ENCODE results near the gene CNPY4. TPM values are rescaled to one million over a fixed set of nuclear protein-coding genes. Genes with fewer than 3 reads are reported as not detected.
A peak's percentile ranks its signal among the peaks of the same experiment; 100 is the strongest.

CNPY4 gene, protein sequence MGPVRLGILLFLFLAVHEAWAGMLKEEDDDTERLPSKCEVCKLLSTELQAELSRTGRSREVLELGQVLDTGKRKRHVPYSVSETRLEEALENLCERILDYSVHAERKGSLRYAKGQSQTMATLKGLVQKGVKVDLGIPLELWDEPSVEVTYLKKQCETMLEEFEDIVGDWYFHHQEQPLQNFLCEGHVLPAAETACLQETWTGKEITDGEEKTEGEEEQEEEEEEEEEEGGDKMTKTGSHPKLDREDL
- total RNA-seq: 10 to 100 TPM; 14.0 to 46.5 (median 23.3) TPM
- polyA plus RNA-seq: 10 to 100 TPM; 16.5 to 28.1 (median 27.3) TPM
- long read RNA-seq, donor 1, transcript CNPY4-201 (6 exons, 1,502 nt): major isoform, 10 of 25 reads
- long read RNA-seq, donor 1, partial matches to known transcripts: 13 of 25 reads
- long read RNA-seq, donor 1, other reads (novel, unspliced or antisense): 0 of 25 reads
- long read RNA-seq, donor 2, transcript CNPY4-201 (6 exons, 1,502 nt): major isoform, 10 of 21 reads
- long read RNA-seq, donor 2, partial matches to known transcripts: 11 of 21 reads
- long read RNA-seq, donor 2, other reads (novel, unspliced or antisense): 0 of 21 reads
- long read RNA-seq, donor 3, transcript CNPY4-201 (6 exons, 1,502 nt): major isoform, 9 of 22 reads
- long read RNA-seq, donor 3, partial matches to known transcripts: 13 of 22 reads
- long read RNA-seq, donor 3, other reads (novel, unspliced or antisense): 0 of 22 reads
- long read RNA-seq, donor 4, transcript CNPY4-201 (6 exons, 1,502 nt): major isoform, 7 of 9 reads
- long read RNA-seq, donor 4, partial matches to known transcripts: 0 of 9 reads
- long read RNA-seq, donor 4, other reads (novel, unspliced or antisense): 2 of 9 reads
- long read RNA-seq, donor 5, transcript CNPY4-201 (6 exons, 1,502 nt): major isoform, 28 of 35 reads
- long read RNA-seq, donor 5, partial matches to known transcripts: 4 of 35 reads
- long read RNA-seq, donor 5, other reads (novel, unspliced or antisense): 3 of 35 reads
- long read RNA-seq, donor 6, partial matches to known transcripts: 0 of 5 reads
- long read RNA-seq, donor 6, other reads (novel, unspliced or antisense): 1 of 5 reads
- long read RNA-seq, donor 7, transcript CNPY4-201 (6 exons, 1,502 nt): major isoform, 5 of 10 reads
- long read RNA-seq, donor 7, partial matches to known transcripts: 0 of 10 reads
- long read RNA-seq, donor 7, other reads (novel, unspliced or antisense): 0 of 10 reads
- long read RNA-seq, donor 8, transcript CNPY4-201 (6 exons, 1,502 nt): major isoform, 11 of 14 reads
- long read RNA-seq, donor 8, partial matches to known transcripts: 0 of 14 reads
- long read RNA-seq, donor 8, other reads (novel, unspliced or antisense): 0 of 14 reads
- long read RNA-seq, donor 9, transcript CNPY4-201 (6 exons, 1,502 nt): major isoform, 12 of 22 reads
- long read RNA-seq, donor 9, partial matches to known transcripts: 10 of 22 reads
- long read RNA-seq, donor 9, other reads (novel, unspliced or antisense): 0 of 22 reads
- long read RNA-seq, donor 10, partial matches to known transcripts: 0 of 7 reads
- long read RNA-seq, donor 10, other reads (novel, unspliced or antisense): 0 of 7 reads

GRCh38 chr7:100119072-100119969 lies at the start of gene CNPY4, which contains the start of gene TAF6:
CNPY4 (plus strand) TSS chr7:100119634; CDS start chr7:100119745, 111 bp downstream.
TAF6 (minus strand) TSS chr7:100119358; CDS start chr7:100114209, 5,149 bp downstream.
- no peaks in the 10 kb centered on the region for H3K9me3 ChIP-seq (replicated peaks in 1 of 3)
- 0 to 1% (median 0%) methylated on average over 15 to 49 of the region's 49 CpGs for WGBS, 4 donors
- H3K27ac ChIP-seq: peak within 1 kb of the TSS; percentile 60 to 94 (median 73)
- TF ChIP-seq POLR2A (IDR thresholded peaks at IDR 0.05): peak; percentile 52 to 77
- TF ChIP-seq CTCF (IDR thresholded peaks at IDR 0.05): peak in 2 of 6 experiments; percentile 10 to 13
- H3K4me1 ChIP-seq (replicated peaks in 1 of 2): peaks cover 12 to 16% of the 10 kb centered on the region in 2 donors
- intact Hi-C loops (cut with DNase I): no loop called here
- H3K4me3 ChIP-seq: peak within 1 kb of the TSS; percentile 50 to 89 (median 66)
- H3K36me3 ChIP-seq (replicated peaks in 1 of 2): no peaks in the 10 kb centered on the region
- DNase-seq: peak; percentile 95 to 98 (median 97)
- no peaks in the 10 kb centered on the region for H3K27me3 ChIP-seq

- 95 to 99% (median 97%) methylated on average over 5 of the region's 5 CpGs for WGBS, 4 donors
- intact Hi-C loops (cut with DNase I): no loop called here
Observed at GRCh38 chr7:100069991-100070390, 49.4 kb upstream of the CNPY4 start.

More at GRCh38 chr7:100069991-100070390, 49.4 kb upstream of the CNPY4 start:
- Histone ChIP-seq H3K9me3 (replicated peaks in 1 of 3) (peaks cover 0 to 19% (median 0%) of the 10 kb centered on the region in 3 donors), H3K4me1 (replicated peaks in 1 of 2) (peaks cover 6 to 14% of the 10 kb centered on the region in 2 donors), H3K27ac (no peak overlapping the region), H3K4me3 (no peak overlapping the region), H3K36me3 (replicated peaks in 1 of 2) (peaks cover 0 to 59% of the 10 kb centered on the region in 2 donors), H3K27me3 (no peaks in the 10 kb centered on the region)
- no peak for DNase-seq
- TF ChIP-seq CTCF (IDR thresholded peaks at IDR 0.05) (no peak), POLR2A (IDR thresholded peaks at IDR 0.05) (no peak)
